Islet of Langerhans (tissue), 1 donor: ENCODE measurements around the gene DBR1.

Source experiments
- FAIRE-seq: peaks from one replicate; lab custom pipeline; 2011; peaks lifted over from hg19 to GRCh38; lab: Jason Lieb, UNC

Gene DBR1

GRCh38 chr3:138119423-138119766 is 55.3 kb downstream of the DBR1 start:
- FAIRE-seq = no peak

- FAIRE-seq = no peak
These were observed 55.9 kb downstream of the DBR1 start for GRCh38 chr3:138118612-138119422.

- no peak for FAIRE-seq
These were observed 59.4 kb downstream of the DBR1 start, which contains the start of gene DZIP1L for GRCh38 chr3:138114988-138115971. Gene DZIP1L, minus strand, starts transcription at chr3:138115608. Its CDS starts 11,637 bp downstream, at chr3:138103971.

- FAIRE-seq = no peak
These were observed 60.2 kb downstream of the DBR1 start for GRCh38 chr3:138114431-138114918.

- FAIRE-seq = peak; percentile 61
These were observed 61.4 kb downstream of the DBR1 start for GRCh38 chr3:138113326-138113725.

- peak; percentile 53 for FAIRE-seq
These were observed 62.4 kb downstream of the DBR1 start for GRCh38 chr3:138112362-138112761.
